NCI-H460 (cell line): ENCODE results near the gene ABCG8. TPM values are rescaled to one million over a fixed set of nuclear protein-coding genes. Genes with fewer than 3 reads are reported as not detected.

ENCODE experiments used
- DNase-seq: peaks from one replicate; pipeline ENCODE4 v3.0.0-alpha.2; 2016; ENCODE audit warnings: low read depth; ENCODE audit errors: extremely low read depth
- total RNA-seq: library from RNA; depleted of rRNA; stranded (reverse); fragments of >200 nt; shearing (Covaris generic); gene quantifications from 2 replicates; pipeline ENCODE4 v1.2.3, GENCODE V29; 2014

ABCG8 gene
- total RNA-seq, 1 experiment from 2014 or later: not detected

- DNase-seq: no peak
Observed at GRCh38 chr2:43854671-43855070, 15.9 kb downstream of the ABCG8 start.

- peak; percentile 47 for DNase-seq
Observed at GRCh38 chr2:43855292-43855691, 16.5 kb downstream of the ABCG8 start.

- DNase-seq: no peak
Observed at GRCh38 chr2:43872151-43872550, 33.4 kb downstream of the ABCG8 start.

- no peak for DNase-seq
Observed at GRCh38 chr2:43874776-43875451, 36.1 kb downstream of the ABCG8 start.

- DNase-seq: peak; percentile 67
Observed at GRCh38 chr2:43877782-43878464, 39.2 kb downstream of the ABCG8 start.

- DNase-seq: no peak
Observed at GRCh38 chr2:43879261-43879660, 40.5 kb downstream of the ABCG8 start.

- DNase-seq: no peak
Observed at GRCh38 chr2:43880471-43880870, 41.7 kb downstream of the ABCG8 start.

- no peak for DNase-seq
Observed at GRCh38 chr2:43880952-43881351, 42.2 kb downstream of the ABCG8 start.

- DNase-seq: no peak
Observed at GRCh38 chr2:43882312-43882711, 43.5 kb downstream of the ABCG8 start.

GRCh38 chr2:43884689-43885088 is 45.9 kb downstream of the ABCG8 start:
- no peak for DNase-seq

- DNase-seq: no peak
Observed at GRCh38 chr2:43885132-43885632, 46.4 kb downstream of the ABCG8 start.

- no peak for DNase-seq
Observed at GRCh38 chr2:43887176-43887575, 48.4 kb downstream of the ABCG8 start.

- no peak for DNase-seq
Observed at GRCh38 chr2:43889416-43889815, 50.6 kb downstream of the ABCG8 start.

GRCh38 chr2:43890855-43891254 is 52.1 kb downstream of the ABCG8 start:
- no peak for DNase-seq

GRCh38 chr2:43894743-43895142 is 56.0 kb downstream of the ABCG8 start:
- DNase-seq: no peak

GRCh38 chr2:43896906-43897305 is 58.1 kb downstream of the ABCG8 start:
- DNase-seq: no peak

GRCh38 chr2:43897492-43897891 is 58.7 kb downstream of the ABCG8 start:
- DNase-seq: no peak

- peak; percentile 30 for DNase-seq
Observed at GRCh38 chr2:43898134-43898837, 59.5 kb downstream of the ABCG8 start.

GRCh38 chr2:43898838-43899346 is 60.1 kb downstream of the ABCG8 start:
- DNase-seq: no peak

GRCh38 chr2:43899589-43899988 is 60.8 kb downstream of the ABCG8 start:
- no peak for DNase-seq

GRCh38 chr2:43905371-43905803 is 66.6 kb downstream of the ABCG8 start:
- no peak for DNase-seq
